ENCODE results near the gene ATP11A. TPM values are rescaled to one million over a fixed set of nuclear protein-coding genes. Genes with fewer than 3 reads are reported as not detected.

Gene ATP11A
- total and polyA plus RNA-seq, 10 of the 15 experiments (the other 5 are each of a cell fraction or from before 2014, with no cell fraction given) = 1.4 to 69.6 (median 14.4) TPM

DNA sequence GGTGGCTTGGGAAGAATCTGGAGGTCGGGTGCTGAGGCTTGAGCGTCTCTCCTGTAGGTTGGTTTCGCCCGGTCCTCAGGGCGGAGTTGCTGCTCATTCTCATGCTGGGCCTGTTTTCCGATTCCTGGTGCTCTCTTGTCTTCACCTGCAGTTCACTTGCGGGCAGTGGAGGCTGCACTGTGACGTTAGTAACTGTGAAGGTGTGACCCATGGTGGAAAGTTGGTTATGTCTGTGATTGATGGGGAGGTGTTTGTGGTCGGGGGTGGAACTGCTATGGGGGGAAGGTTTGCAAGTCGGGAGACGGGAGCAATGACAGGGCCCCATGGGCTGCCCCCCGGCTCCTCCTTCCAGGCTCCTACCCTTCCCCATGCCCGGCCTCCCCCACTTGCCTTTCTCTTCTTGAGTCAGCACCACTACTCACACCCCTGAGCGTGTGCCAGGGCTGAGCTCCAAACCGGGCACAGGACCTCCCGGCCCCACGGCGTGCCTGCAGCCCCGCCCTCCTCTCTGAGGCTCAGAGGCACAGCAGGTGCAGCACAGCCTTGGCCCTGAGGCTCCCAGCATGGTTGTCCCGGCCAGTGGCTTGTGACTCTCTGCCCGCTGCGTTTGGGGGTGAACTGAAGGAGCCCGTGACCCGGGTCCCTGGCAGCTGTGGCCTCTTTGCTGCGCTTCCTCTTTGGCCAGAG, 79.1 kb downstream of the ATP11A start (continued):
- peak; percentile 84 to 86 for TF ChIP-seq IKZF2 (IDR thresholded peaks at IDR 0.05)
- no peak for TF ChIP-seq NFYA (IDR thresholded peaks at IDR 0.05; ENCODE audit: borderline replicate concordance, low read depth, low read length)
- no peak for TF ChIP-seq CREM (IDR thresholded peaks at IDR 0.05; ENCODE audit: low read depth)
- TF ChIP-seq SPI1 (IDR thresholded peaks at IDR 0.05; ENCODE audit: borderline replicate concordance, insufficient read depth, low read depth, low read length) = peak; percentile 10; the same call in 1 of the 2 replicates
- no peak for TF ChIP-seq LARP7 (IDR thresholded peaks at IDR 0.05)
- TF ChIP-seq USF1 (IDR thresholded peaks at IDR 0.05; ENCODE audit: borderline replicate concordance, extremely low read length, insufficient read depth, low read depth, low read length) = no peak
- TF ChIP-seq ASH2L (IDR thresholded peaks at IDR 0.05; ENCODE audit: borderline replicate concordance, low read depth) = no peak
- no peak for TF ChIP-seq SMARCA5 (IDR thresholded peaks at IDR 0.05)
- TF ChIP-seq SREBF2 (IDR thresholded peaks at IDR 0.05; ENCODE audit: low read length) = no peak
- TF ChIP-seq, protein P1, sequence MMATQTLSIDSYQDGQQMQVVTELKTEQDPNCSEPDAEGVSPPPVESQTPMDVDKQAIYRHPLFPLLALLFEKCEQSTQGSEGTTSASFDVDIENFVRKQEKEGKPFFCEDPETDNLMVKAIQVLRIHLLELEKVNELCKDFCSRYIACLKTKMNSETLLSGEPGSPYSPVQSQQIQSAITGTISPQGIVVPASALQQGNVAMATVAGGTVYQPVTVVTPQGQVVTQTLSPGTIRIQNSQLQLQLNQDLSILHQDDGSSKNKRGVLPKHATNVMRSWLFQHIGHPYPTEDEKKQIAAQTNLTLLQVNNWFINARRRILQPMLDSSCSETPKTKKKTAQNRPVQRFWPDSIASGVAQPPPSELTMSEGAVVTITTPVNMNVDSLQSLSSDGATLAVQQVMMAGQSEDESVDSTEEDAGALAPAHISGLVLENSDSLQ (IDR thresholded peaks at IDR 0.05) = peak; percentile 89
- TF ChIP-seq CBX3 (IDR thresholded peaks at IDR 0.05; ENCODE audit: borderline replicate concordance, low read depth) = no peak
- TF ChIP-seq SMAD5 (IDR thresholded peaks at IDR 0.05; ENCODE audit: low read depth) = no peak
- TF ChIP-seq ZNF217 (IDR thresholded peaks at IDR 0.05) = no peak
- 0 out of 2 replicates have a peak, but pooled peaks have one; percentile 24 for TF ChIP-seq SIN3A (IDR thresholded peaks at IDR 0.05; ENCODE audit: low read depth, low read length)
- peak; percentile 67 to 86; a peak in 1 of 4 replicates for TF ChIP-seq EP300 (IDR thresholded peaks at IDR 0.05; ENCODE audit: borderline replicate concordance in 1 of 2, control insufficient read depth in 1 of 2, low read depth in 2 of 2, low read length in 2 of 2)
- no peak for TF ChIP-seq KDM1A (IDR thresholded peaks at IDR 0.05; ENCODE audit: borderline replicate concordance)
- TF ChIP-seq REST (IDR thresholded peaks at IDR 0.05; ENCODE audit: low read depth, low read length) = no peak
- no peak for TF ChIP-seq E2F4 (IDR thresholded peaks at IDR 0.05; ENCODE audit: low read depth, low read length)
- TF ChIP-seq, protein P2, sequence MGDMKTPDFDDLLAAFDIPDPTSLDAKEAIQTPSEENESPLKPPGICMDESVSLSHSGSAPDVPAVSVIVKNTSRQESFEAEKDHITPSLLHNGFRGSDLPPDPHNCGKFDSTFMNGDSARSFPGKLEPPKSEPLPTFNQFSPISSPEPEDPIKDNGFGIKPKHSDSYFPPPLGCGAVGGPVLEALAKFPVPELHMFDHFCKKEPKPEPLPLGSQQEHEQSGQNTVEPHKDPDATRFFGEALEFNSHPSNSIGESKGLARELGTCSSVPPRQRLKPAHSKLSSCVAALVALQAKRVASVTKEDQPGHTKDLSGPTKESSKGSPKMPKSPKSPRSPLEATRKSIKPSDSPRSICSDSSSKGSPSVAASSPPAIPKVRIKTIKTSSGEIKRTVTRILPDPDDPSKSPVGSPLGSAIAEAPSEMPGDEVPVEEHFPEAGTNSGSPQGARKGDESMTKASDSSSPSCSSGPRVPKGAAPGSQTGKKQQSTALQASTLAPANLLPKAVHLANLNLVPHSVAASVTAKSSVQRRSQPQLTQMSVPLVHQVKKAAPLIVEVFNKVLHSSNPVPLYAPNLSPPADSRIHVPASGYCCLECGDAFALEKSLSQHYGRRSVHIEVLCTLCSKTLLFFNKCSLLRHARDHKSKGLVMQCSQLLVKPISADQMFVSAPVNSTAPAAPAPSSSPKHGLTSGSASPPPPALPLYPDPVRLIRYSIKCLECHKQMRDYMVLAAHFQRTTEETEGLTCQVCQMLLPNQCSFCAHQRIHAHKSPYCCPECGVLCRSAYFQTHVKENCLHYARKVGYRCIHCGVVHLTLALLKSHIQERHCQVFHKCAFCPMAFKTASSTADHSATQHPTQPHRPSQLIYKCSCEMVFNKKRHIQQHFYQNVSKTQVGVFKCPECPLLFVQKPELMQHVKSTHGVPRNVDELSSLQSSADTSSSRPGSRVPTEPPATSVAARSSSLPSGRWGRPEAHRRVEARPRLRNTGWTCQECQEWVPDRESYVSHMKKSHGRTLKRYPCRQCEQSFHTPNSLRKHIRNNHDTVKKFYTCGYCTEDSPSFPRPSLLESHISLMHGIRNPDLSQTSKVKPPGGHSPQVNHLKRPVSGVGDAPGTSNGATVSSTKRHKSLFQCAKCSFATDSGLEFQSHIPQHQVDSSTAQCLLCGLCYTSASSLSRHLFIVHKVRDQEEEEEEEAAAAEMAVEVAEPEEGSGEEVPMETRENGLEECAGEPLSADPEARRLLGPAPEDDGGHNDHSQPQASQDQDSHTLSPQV (IDR thresholded peaks at IDR 0.05) = no peak

Data from GM12878 (cell line).